GM21737 (cell line): ENCODE measurements around the gene AKAP13.
"Not testable (repeated sequence)": the region's sequence is repeated elsewhere in the genome, so short reads cannot be mapped to it uniquely, and the experiment has no call there.

Source experiments
- ATAC-seq: cut with Tn5 transposase; IDR thresholded peaks from one replicate; pipeline ENCODE4 v1.9.1; 2021; ENCODE audit warnings: mild to moderate bottlenecking, moderate library complexity; ENCODE audit not compliant: unreplicated experiment

AKAP13 gene

DNA sequence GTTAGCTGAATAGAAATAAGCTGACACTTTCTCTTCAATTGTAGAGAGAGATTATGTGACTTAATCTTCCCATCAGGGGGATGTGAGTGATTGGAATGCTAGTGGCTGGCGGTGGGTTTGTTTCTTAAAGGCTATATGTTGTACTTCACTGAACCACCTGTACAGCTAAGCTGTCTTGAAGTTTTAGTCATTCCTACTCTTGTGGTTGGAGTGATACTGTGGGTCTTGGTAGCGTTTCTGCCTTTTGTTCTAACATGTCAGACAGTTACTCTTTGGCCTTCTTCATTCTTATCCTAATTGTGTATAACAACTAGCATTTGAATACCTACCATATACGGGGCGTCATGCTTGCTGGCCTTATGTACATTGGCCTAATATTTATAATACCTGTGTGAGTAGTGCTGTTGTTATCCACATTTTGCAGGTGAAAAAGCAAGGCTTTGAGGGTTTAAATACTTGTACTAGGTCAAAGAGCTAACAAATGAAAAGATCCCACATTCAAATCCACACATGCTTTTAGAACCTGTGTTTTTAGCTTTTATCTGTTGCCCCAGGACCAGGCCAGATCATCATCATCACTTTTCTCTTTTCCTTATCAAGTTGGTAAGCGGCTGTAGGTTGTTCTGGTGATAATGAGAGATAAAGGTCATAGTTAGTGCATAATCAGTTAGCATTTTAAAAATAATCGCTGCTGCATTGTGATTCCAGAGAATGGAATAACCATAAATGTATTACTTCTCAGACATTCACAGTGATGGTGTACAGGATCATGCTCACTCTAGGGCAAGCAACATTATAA lies 50.2 kb downstream of the AKAP13 start:
- ATAC-seq, result peak; percentile 97

DNA sequence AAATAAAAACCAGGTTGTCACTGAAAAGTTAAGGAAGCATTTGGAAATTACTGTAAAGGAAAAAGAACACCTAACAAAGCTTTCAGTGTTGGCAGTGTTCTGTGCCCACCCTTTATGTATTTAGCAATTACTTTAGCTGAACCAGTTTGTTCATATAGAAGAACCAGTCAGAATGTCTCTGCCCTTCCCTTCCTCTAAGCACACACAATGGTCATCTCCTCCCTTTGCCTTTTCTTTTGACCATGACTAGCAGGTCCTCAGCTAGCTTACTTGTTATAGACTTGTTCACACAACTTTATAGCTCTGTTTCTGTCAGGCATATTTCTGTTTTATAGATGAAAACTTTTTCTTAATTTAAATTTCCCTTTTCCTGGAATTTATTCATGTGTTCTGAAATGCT lies 59.6 kb downstream of the AKAP13 start:
- ATAC-seq, result no peak

DNA sequence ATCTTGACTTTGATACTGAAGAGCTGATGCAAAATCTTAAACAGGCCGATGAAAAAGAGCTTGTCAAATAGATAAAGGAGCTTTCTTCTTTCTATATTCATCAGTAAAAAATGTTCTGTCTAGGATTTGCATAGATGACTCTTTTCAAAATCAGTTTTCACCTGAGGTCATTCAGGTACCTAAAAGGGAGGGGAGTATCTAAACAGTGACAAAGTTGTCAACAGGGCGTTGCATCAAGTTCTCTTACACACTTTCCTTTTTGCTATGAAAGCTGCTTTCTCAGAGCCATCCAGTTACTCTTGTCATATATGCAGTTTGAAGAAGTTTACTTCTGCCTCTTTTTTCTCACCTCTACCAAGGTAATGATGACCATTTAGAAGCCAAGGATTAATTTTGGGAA lies 60.0 kb downstream of the AKAP13 start:
- ATAC-seq, result no peak

DNA sequence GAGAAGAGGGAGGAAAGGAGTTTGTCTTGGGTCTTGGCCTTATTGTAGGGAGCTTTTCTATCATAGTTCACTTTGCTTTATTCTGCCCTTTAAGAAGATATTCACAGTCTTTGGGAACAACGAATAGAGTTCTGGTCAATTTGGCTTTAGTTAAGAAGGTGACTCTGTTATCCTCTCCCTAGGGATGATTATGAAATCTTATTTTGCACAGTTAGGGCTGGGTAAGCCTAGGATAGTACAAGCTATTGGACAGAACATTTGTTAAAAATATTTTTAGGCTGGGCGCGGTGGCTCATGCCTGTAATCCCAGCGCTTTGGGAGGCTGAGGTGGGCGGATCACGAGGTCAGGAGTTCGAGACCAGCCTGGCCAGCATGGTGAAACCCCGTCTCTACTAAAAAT lies 61.5 kb downstream of the AKAP13 start:
- ATAC-seq, result not testable (repeated sequence)

- peak; percentile 38 for ATAC-seq
Observed at GRCh38 chr15:85443046-85443445, 62.6 kb downstream of the AKAP13 start.

GRCh38 chr15:85443593-85444087 lies 63.2 kb downstream of the AKAP13 start:
- peak; percentile 67 for ATAC-seq

DNA sequence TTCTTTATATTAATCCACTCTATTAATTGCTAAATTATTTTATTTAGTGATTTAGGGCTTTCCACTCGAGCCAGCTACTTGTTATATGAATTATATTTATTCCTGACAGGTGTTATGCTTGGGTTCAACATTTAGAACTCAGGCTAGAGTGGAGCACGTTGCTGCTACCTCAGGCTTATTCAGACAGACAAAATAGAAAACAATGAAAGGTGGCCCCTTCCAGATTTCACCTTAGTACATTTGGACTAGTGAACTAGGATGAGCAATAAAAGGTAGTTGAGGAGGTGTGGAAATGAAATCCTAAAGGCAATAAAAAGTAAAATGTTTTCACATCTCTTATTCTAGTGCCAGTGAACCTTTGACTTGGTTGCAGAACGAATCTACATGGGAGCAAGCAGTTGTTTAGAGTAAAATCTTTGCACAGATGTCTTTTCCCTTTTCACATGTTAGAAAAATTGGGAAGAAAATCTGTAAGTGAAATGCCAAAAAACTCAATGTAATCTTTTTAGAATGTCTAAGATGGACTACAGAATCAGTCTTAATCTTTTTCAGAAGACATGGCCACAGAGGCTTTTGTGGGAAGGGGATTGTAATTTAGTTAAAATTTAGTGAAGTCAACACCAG lies 63.8 kb downstream of the AKAP13 start:
- no peak for ATAC-seq

- ATAC-seq, result no peak
Observed at GRCh38 chr15:85445361-85445760, 65.0 kb downstream of the AKAP13 start.

GRCh38 chr15:85451099-85451700 lies 70.8 kb downstream of the AKAP13 start:
- ATAC-seq, result no peak

DNA sequence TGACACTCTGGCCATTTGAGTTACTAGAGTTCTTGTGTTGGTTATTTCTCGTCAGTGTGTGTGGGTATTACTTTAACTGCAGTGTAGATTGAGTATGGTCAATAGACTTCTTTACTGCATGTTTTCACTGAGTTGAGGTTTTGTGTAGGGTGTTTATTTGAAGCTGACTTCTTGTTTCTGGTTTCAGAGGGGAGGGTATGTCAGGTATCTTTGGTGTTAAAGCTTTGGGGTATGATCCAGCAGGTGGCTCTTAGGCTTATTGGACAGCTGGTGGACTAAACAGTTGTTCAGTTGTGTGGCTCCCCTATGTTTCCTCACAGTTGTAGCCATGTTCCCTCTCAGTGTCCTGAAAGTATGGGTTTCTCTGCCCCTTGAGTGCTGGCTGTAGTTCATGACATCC lies 72.0 kb downstream of the AKAP13 start:
- ATAC-seq, result no peak

- ATAC-seq, result no peak
Observed at GRCh38 chr15:85453144-85453872, 72.9 kb downstream of the AKAP13 start.

DNA sequence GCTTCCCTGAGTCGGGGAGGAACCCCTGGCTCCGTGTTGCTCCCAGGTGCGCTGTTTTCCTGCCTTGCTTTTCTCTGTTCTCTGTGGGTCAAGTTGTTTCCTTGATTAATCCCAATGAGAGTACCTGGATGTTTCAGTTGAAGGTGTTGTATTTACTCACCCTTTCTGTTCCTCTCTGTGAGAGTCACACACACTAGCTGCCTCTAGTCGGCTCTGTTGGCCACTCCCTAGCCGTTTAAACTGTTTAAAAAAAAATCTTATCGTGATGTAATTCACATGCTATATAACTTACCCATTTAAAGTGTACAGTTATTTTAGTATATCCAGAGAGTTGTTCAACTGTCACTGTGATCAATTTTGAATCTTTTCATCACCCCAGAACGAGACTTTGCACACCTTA lies 74.0 kb downstream of the AKAP13 start:
- ATAC-seq, result no peak

DNA sequence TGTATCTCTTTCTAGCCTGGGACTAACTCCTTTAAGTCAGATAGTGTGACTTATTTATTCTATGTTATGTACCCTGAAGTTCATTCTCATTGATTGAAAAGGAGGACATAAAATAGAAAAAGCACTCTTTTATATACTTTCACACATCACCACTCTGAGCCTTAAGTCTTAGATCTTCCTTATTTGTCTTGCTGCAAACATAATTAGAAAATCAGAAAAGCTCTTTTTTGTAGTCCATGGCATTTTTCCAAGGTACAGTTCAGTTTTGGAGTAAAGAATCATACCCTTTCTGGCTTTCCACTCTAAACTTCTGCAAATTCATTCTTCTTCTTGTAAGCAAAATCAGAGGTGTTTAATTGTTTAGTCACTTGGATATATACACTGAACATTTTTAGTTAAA lies 75.5 kb downstream of the AKAP13 start:
- ATAC-seq, result no peak

- ATAC-seq, result no peak
Observed at GRCh38 chr15:85456798-85457197, 76.4 kb downstream of the AKAP13 start.

DNA sequence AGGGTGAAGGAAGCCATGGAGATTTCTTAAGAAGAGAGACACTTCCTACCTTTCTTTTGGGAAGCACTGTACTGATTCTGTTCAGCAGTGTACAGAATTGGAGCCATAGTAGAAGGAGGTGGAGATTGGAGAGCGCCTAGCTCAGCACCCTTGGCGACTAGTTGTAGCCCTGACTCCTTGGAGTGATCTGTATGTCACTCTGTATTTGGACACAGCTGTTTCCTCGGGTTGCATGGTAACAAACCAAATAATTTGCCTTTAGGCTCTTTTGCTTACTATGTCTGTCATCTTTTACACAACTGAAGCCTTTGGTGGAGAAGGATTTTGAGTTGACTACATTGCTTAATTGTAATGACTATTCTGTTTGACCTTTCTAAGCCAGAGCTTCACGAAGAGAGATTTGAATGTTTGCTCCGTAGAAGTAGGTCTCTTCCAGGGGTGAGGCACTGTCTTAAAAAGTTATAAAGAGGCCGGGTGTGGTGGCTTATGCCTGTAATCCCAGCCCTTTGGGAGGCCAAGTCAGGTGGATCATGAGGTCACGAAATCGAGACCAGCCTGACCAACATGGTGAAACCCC lies 77.1 kb downstream of the AKAP13 start:
- peak; percentile 69 for ATAC-seq

DNA sequence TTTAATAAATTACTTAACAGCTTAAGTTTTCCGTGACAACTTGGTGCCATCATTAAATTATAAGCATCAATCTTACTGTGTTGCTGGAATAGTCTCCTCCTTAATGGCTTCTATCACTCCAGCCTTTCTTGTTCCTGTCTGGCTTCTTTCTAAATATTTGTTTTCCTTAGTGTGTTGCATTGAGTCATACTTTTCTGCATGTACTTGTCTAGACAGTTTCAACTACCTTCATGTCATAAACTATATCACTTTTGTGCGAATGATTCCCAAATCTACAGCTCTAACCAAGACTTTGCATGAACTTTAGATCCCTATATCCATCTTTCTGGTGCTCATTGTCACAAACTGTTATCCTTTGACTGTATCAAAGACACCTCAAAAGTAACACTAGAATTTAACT lies 78.4 kb downstream of the AKAP13 start:
- ATAC-seq, result no peak

GRCh38 chr15:85462029-85462428 lies 81.6 kb downstream of the AKAP13 start:
- ATAC-seq, result no peak

DNA sequence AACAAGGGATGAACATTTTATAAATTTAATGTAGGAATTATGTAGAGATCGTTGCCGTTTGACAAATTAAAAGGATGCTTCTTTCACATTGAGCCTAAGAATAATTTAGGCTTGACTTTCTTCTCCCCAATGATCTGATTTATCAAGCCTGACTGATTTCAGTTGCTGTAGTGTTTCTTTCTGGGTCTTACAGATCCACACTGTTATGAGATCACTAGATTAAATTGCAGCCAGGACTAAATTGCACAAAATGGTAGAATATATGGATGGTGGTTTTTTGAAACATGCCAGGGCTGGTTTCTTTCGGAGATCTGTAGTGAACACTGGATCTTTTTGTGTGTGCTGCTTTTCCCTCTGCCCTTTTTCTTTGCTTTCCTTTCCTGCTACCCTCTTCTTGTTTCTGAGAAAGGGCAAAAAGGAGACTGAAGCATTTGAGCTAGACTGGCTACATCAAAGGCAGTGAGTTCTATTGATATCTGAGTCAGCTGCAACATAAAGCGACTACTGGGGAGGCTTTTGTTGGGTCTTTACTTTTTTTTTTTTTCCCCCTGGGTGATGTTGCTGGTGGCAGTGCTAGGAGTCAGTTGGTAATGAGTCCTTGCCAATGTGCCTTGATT lies 83.0 kb downstream of the AKAP13 start:
- no peak for ATAC-seq

- ATAC-seq, result no peak
Observed at GRCh38 chr15:85463976-85464375, 83.6 kb downstream of the AKAP13 start.

GRCh38 chr15:85464471-85464870 lies 84.1 kb downstream of the AKAP13 start:
- ATAC-seq, result no peak
